Testis (tissue), 2 donors: ENCODE results near the gene ALG12.

Experiments
- POLR2A ChIP-seq: fragments of 450-650 bp; IDR thresholded peaks from one replicate; pipeline ENCODE4 v1.6.1; 2017; ENCODE audit warnings: antibody characterized with exemption, mild to moderate bottlenecking, moderate library complexity
- TF ChIP-seq, protein P1 (sequence below), 3 experiments: fragments of 450-650 bp in 2 of 3; fragments of 200-600 bp in 1 of 3; sonication (generic) in 1 of 3; IDR thresholded peaks; one replicate each; pipeline ENCODE4 v1.5.1; 2016 to 2019; ENCODE audit warnings: antibody characterized with exemption in 3 of 3, mild to moderate bottlenecking in 2 of 3, moderate library complexity in 1 of 3

DNA sequence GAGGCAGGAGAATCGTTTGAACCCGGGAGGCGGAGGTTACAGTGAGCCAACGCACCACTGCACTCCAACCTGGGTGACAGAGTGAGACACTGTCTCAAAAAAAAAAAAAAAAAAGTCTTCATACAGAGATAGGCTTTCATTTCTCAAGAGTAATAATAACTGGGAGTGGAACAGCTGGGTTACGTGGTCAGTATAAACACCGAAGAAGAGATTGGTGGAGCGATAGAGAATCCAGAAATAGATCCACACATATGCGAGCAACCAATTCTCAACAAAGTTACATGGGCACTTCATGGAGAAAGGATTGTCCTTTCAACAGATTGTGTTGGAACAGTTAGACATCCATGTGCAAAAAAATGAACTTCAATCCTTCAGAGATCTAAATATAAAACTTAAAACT is 40.0 kb downstream of the ALG12 start:
- TF ChIP-seq, protein P1, sequence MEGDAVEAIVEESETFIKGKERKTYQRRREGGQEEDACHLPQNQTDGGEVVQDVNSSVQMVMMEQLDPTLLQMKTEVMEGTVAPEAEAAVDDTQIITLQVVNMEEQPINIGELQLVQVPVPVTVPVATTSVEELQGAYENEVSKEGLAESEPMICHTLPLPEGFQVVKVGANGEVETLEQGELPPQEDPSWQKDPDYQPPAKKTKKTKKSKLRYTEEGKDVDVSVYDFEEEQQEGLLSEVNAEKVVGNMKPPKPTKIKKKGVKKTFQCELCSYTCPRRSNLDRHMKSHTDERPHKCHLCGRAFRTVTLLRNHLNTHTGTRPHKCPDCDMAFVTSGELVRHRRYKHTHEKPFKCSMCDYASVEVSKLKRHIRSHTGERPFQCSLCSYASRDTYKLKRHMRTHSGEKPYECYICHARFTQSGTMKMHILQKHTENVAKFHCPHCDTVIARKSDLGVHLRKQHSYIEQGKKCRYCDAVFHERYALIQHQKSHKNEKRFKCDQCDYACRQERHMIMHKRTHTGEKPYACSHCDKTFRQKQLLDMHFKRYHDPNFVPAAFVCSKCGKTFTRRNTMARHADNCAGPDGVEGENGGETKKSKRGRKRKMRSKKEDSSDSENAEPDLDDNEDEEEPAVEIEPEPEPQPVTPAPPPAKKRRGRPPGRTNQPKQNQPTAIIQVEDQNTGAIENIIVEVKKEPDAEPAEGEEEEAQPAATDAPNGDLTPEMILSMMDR (IDR thresholded peaks at IDR 0.05), result no peak
- TF ChIP-seq POLR2A, result no peak
